Measurements from ENCODE around the gene FCRL6.

DNA sequence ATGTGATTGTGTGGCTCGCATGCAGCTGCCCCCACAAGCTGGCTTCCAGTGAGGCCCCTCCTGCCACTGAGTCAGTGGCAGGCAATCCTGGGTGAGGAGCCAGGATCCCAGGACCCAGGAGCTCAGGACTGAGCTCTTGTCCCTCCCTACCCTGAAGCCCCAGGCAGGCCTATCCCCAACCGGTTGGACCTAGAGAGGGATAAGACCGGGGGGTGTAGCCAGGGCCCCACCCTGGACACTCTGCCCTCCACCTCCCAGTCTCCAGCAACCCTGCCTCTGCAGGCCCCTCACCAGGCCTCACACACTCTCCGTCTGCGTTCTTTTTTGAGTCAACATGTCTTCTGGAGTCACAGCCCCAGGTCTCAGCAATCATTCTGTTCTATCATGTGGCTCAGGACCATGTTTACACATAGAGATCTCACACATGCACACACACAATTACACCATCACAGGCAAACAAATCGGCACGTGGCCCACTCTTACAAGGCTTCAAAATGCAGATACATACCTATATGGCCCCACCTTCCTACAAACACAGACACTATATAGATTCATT, 57.7 kb downstream of the FCRL6 start:
- TF ChIP-seq, protein P1, sequence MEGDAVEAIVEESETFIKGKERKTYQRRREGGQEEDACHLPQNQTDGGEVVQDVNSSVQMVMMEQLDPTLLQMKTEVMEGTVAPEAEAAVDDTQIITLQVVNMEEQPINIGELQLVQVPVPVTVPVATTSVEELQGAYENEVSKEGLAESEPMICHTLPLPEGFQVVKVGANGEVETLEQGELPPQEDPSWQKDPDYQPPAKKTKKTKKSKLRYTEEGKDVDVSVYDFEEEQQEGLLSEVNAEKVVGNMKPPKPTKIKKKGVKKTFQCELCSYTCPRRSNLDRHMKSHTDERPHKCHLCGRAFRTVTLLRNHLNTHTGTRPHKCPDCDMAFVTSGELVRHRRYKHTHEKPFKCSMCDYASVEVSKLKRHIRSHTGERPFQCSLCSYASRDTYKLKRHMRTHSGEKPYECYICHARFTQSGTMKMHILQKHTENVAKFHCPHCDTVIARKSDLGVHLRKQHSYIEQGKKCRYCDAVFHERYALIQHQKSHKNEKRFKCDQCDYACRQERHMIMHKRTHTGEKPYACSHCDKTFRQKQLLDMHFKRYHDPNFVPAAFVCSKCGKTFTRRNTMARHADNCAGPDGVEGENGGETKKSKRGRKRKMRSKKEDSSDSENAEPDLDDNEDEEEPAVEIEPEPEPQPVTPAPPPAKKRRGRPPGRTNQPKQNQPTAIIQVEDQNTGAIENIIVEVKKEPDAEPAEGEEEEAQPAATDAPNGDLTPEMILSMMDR (IDR thresholded peaks at IDR 0.05; ENCODE audit: insufficient read depth, low read length, poor library complexity, severe bottlenecking) = no peak
- TF ChIP-seq EZH2phosphoT487 (conservative IDR thresholded peaks at IDR 0.05; ENCODE audit: low read length) = no peak
